ENCODE results near the gene COQ3.

DNA sequence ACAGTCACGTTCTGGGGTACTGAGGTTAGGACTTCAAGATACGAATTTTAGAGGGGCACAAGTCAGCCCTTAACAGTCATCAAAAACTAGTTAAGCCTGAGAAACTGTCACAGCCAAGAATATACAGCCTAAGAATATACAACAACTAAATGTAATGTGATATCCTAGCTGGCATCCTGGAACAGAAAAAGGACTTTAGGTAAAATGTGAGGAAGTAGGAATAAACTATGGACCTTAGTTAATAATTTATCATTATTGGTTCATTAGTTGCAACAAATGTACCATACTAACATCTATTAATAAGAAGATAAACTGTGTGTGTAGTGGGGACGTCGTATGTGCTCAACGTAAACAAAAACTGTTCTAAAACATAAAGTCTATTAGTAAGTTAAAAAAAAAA is 30.0 kb upstream of the COQ3 start:
- TF ChIP-seq, protein P1, sequence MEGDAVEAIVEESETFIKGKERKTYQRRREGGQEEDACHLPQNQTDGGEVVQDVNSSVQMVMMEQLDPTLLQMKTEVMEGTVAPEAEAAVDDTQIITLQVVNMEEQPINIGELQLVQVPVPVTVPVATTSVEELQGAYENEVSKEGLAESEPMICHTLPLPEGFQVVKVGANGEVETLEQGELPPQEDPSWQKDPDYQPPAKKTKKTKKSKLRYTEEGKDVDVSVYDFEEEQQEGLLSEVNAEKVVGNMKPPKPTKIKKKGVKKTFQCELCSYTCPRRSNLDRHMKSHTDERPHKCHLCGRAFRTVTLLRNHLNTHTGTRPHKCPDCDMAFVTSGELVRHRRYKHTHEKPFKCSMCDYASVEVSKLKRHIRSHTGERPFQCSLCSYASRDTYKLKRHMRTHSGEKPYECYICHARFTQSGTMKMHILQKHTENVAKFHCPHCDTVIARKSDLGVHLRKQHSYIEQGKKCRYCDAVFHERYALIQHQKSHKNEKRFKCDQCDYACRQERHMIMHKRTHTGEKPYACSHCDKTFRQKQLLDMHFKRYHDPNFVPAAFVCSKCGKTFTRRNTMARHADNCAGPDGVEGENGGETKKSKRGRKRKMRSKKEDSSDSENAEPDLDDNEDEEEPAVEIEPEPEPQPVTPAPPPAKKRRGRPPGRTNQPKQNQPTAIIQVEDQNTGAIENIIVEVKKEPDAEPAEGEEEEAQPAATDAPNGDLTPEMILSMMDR (IDR thresholded peaks at IDR 0.05; ENCODE audit: poor library complexity), result no peak
- no peak for TF ChIP-seq EZH2 (IDR thresholded peaks at IDR 0.05; ENCODE audit: borderline replicate concordance)
- TF ChIP-seq EZH2phosphoT487 (IDR thresholded peaks at IDR 0.05; ENCODE audit: low read depth, severe bottlenecking, unreplicated experiment), result no peak

Data from hepatocyte (in vitro differentiated cells).